Kidney capillary endothelial cell (primary cell): ENCODE results near the gene ITGB3.
A peak's percentile ranks its signal among the peaks of the same experiment; 100 is the strongest.

ENCODE experiments used
- DNase-seq: peaks from one replicate; pipeline ENCODE4 v3.0.0-alpha.2; 2018; ENCODE audit warnings: low spot score

The ITGB3 gene

DNA sequence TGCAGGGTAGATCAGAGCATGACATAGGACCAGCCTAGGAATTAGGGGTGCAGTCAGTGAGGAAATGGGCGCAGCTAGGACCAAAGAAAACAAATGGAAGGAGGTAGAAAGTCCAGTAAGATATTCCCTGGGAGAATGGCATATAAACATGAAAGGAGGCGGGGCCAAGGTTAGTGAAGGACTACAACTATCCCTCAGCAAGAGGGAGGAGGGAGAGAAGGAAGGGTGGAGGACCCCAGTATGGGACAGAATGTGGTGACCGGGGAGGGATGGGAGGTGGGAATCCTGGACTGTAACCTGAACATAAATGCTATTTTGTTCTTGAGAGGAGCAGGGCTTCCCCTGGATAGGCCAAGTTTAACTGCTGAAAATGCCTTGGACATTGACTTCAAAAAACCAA, 22.8 kb downstream of the ITGB3 start:
- DNase-seq: no peak

DNA sequence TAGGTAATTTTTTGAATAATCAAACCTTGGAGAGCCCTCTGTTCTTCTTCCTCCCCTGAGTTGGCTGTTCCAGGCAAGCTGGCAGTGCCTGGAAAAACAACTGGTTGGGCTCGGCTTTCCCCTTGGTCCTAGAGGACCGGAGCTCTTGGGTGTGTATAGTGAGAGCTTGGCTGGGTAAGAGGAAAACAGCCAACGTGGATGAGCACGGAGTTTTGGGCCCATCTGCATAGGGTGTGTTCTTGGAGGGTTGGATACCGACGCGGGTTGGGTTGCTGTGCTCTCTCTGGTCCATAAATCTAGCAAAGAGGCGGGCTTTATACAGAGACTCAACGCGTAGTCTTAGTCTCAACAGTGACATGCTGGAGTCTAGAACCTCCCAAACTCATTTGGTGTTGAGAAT, 23.2 kb downstream of the ITGB3 start:
- DNase-seq: no peak

DNA sequence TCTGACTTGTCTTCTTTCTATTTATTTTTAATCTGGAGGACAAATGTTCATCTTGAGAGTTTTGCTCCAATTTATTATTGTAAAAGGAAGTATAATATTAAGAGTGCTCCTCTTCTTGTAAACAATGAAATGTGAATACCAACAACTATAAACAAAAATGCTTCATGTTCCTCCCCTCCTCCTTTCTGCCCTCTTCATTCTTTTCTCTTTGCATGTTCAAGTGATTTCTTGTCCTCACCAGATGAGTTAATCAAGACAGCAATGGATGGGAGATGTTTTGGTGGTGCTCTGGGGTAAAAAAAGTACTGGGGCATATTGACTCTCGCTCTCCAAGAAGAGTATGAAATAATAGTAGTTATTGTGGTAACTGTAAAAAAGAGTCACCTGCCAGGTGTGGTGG, 24.3 kb downstream of the ITGB3 start:
- DNase-seq: no peak

DNA sequence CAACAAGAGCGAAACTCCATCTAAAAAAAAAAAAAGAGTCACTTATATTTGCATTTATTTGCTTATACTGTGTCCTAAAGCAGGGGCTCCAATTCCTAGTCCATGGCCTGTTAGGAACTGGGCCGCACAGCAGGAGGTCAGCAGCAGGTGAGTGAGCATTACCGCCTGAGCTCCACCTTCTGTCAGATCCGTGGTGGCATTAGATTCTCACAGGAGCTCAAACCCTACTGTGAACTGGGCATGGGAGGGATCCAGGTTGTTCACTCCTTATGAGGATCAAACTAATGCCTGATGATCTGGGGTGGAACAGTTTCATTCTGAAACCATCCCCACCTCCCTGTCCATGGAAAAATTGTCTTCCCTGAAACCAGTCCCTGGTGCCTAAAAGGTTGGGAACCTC, 24.9 kb downstream of the ITGB3 start:
- DNase-seq: no peak

DNA sequence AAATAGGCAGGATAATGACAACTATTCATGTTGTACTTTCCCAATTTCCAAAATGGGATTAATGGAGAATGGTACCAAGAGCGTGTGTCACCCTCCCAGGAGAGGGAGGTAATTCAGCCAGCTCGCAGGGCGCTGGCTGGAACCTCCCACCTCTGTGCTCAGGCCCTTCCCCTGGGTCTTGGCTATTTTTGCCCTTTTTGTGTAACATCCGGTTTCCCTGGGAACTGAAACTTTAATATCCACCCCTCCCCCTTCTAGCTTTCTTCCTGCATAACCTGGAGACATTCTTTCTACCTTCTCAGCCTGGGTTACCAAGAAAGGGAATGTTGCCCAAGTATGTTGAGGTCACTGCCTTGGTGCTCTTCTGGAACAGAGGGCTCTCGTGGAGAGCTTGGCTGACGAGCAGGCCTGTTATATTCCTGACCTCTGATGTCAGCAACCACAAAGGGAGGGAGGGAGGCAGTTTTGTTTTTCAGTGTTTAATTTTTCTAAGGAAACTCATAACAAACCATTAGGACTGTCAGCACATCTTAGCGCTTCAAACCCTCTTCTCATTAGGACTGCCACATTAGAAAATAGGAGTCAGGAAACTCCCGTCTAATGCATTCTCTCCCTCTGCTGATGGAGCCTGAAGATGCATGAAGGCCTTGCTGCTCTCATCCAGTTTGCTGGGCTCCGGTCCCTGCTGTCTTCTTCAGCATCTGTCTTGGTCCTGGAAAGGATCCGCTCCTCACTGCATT, 25.6 kb downstream of the ITGB3 start:
- DNase-seq: peak; percentile 79

DNA sequence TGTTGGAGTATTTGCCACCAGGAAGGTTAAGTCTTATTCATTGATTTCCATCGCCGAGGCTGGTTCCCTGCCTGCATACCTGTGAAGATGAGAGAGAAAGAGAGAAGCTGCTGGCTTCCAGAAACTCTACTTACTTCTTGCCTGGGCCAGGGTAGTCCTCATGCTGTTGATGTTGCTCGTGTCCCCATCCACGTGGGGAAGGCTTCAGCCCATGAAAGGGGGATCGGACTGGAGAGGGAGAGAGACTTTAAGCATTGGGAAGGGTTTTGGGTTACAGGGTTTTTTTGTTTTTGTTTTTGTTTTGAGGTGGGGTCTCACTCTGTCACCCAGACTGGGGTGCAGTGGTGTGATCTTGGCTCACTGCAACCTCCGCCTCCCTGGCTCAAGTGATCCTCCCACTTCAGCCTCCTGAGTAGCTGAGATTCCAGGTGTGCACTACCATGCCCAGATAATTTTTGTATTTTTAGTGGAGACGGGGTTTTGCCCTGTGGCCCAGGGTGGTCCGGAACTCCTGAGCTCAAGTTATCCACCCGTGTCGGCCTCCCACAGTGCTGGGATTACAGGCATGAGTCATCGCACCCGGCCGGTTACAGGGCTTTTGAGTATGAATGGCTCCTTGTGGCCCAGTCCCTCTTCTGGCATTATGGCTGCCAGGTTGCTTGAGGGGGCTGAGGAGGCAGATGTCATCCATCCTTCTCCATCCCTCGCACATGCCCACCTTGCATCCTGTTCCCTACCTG, 26.6 kb downstream of the ITGB3 start:
- DNase-seq: no peak

DNA sequence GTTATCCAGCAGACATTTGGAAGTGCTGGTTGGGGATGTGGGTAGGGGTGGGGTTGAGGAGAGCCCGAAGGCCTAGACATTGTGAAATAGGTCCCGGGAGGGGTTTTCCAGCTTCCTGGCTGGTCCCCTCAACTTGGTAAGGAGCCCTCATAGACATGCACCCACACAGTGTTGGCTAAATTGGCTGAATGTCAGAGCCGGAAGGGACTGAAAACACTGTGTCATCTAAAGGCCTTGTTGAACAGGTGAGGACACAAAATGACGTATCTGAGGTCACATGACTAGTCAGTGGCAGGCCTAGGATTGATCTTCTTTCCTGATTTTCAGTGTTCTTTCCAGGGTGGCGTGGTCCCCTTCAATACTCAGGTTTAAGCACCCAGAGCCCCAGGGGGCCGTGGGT, 27.6 kb downstream of the ITGB3 start:
- no peak for DNase-seq

DNA sequence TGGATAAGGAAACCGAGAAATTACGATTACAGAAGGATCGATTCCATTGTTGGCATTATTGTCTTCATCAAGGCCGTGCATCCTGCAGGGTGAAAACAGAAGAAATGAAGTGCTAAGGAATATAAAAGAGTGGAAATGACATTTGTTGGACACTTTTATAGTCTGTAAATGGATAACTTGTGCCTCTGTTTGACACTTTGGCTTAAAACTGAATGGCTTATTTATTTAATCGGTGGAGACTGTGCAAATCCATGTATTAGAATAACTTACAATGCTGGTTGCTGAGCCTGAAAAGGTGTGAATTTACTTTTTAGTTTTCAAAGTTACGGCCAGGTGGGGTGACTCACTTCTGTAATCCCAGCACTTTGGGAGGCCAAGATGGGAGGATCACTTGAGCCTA, 31.4 kb downstream of the ITGB3 start:
- DNase-seq: no peak

- no peak for DNase-seq
Observed at GRCh38 chr17:47286198-47286914, 32.7 kb downstream of the ITGB3 start.

DNA sequence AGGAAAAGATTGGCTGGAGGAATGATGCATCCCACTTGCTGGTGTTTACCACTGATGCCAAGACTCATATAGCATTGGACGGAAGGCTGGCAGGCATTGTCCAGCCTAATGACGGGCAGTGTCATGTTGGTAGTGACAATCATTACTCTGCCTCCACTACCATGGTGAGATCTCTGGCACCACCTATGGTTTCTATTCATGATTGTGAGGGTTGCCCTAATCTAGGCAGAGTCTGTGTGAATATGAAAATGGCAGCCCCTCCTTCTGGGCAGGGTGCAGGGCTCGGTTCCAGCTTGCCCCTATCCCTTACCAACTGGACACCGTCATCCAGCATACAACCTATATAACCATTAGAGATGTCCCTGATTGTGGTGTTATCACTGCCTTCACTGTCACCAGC, 33.4 kb downstream of the ITGB3 start:
- no peak for DNase-seq

DNA sequence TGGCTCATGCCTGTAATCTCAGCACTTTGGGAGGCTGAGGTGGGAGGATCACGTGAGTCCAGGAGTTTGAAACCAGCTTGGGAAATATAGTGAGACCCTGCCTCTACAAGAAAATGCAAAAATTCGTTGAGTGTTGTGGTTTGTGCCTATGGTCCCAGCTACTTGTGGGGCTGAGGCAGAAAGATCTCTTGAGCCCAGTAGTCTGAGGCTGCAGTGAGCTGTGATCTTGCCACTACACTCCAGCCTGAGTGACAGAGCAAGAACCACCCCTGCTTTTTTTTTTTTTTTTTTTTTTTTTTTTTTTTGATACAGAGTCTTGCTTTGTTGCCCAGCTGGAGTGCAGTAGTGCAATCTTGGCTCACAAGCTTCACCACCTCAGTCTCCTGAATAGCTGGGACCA, 34.0 kb downstream of the ITGB3 start:
- no peak for DNase-seq

DNA sequence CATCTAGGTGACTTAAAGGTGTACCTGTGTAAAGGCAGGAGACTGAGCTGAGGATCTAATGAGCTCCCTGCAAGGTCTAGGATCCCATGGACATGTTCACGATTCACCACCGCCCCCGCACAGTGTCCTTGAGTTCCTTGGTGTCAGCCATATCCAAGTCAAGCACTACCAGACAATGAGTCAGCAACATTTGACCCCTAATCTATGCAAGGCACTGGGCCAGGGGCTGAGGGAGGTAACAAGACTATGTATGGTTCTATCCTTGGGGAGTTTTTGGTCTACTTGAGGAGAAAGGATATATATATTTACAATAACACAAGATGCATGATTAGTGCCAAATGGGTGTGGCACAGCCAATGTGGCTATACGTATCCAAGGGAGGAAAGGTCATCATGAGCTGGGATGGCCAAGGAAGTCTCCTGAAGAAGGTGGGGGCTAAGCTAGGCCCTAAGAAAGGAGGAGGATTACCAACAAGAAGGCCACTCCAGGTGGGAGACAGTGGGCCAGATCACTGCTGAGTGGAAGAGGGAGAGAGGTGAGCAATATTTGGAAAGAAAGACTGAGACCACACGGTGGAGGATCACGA, 35.0 kb downstream of the ITGB3 start:
- no peak for DNase-seq

DNA sequence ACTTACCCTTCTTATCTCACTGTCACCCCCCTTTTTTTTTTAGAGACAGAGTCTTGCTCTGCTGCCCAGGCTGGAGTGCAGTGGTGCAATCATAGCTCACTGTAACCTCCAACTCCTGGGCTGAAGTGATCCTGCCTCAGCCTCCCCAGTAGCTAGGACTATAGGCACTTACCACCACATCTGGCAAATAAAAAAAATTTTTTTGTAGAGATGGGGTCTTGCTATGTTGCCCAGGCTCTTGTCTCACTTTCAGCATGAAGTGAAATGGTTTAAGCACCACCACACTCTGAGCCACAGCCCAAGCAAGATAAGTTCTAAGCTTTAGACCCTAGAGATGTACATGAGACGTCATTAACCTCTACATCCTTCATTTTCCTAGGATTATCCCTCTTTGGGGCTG, 35.7 kb downstream of the ITGB3 start:
- DNase-seq: no peak

DNA sequence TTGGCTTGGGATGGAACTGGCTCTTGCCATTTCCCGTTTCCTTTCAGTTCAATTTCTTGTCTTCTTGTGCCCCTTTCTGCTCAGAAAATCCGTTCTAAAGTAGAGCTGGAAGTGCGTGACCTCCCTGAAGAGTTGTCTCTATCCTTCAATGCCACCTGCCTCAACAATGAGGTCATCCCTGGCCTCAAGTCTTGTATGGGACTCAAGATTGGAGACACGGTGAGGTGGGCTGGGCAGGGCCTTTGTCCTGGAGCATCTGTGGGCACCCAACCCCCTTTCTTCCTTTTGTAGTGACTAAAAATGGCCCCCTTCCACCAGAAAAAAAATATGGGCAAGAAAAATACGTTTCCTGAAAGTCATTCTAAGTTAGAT, 37.2 kb downstream of the ITGB3 start:
- no peak for DNase-seq

GRCh38 chr17:47291242-47291873, 37.7 kb downstream of the ITGB3 start:
- DNase-seq: no peak

- no peak for DNase-seq
Observed at GRCh38 chr17:47292206-47292605, 38.6 kb downstream of the ITGB3 start.

DNA sequence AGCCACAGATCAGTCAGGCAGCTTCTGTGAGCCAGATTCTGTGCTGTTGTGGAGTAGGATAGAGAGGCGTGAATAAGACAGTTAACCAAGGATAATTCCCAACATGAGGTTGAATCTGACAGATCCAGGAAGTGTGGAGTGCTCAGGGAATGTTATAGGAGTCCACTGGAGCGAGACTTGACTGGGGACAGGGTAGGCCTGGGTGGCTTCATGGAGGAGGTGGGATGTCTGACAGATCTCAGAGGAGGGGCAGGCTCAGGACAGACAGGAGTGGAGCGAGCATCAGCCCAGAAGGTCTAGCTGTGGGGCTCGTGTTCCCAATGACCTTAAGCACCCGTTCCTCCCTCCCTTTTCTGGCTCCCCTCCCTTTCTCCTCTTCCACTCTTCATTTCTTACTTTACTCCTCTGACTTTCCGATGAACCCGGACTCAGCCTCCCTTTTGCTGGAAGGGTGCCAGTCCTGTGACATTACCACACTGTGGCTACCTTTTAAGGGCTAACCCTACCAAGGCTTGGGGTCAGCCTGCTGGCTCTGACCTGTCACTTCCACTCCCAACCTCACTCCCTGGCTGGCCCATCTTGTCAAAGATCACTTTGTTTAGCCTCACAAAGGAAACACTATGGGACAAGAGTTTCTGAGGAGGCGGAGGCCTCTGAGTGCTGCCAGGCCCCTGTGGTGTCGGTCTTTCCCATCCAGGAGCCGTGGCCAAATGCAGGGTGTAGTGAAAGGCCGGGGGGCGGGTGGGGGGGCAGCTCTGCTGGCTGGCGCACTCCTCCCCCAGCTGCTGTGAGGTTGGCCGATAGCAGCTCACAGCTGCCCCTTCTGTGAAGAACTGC, 41.6 kb downstream of the ITGB3 start:
- DNase-seq: no peak

DNA sequence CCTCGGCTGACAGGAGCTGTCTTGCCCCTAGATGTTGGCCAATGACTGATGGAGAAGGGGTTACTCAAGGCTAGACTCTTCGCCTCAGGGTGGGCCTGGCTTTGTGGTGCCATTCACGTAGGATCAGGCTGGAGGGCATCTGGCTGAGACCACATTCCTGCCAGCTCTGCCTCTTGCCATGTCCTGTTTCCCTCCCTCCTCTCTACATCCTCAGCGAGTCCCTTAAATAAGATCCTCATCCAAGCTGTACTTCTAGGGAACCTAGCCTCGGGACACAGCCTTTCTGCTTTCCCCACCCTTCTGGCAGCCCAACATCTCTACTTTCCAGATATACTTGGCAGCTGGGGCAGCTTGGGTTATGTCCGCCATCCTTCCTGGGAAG, 42.2 kb downstream of the ITGB3 start:
- no peak for DNase-seq

DNA sequence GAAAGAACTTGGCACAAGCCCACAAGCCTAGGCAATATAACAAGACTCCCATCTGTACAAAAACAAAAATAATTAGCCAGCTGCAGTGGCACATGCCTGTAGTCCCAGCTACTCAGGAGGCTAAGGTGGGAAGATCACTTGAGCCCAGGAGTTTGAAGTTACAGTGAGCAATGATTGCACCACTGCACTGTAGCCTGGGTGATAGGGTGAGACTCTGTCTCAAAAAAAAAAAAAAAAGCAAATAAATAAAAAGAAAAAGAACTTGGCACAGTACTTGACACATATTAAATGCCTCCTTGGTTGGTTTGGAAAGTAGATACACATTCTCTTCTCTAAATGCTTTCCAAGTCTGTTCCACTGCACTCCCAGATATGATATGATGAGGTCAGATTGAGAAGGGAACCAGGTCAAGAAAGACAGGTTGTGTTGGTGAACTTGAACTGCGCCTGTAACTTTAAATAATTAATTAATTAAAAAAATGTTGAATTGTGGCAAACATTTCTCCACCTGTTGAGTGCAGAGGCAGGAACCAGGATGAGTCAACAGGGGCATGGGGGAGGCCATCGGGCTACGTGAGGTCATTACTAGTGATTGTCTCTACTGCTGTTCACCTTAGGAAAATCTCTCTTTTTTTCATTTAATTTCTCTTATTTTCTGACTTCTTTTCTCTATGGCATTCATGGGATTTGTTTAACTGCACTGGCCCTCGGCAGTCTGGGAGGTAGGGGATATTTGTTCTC, 44.2 kb downstream of the ITGB3 start:
- no peak for DNase-seq

- no peak for DNase-seq
Observed at GRCh38 chr17:47298712-47299111, 45.1 kb downstream of the ITGB3 start.
